Liver (tissue), 3 donors: ENCODE results near the gene ZNF689.

Experiments used
- EGR1 ChIP-seq, 2 donors: IDR thresholded peaks; 2 replicates each; pipeline ENCODE4 v1.6.1; 2016 to 2018; ENCODE audit warnings: antibody characterized with exemption in 2 of 2, low read depth in 2 of 2
- JUND ChIP-seq, 2 donors: IDR thresholded peaks; 2 replicates each; pipeline ENCODE4 v1.6.1; 2016; ENCODE audit warnings: antibody characterized with exemption in 2 of 2
- NR2F2 ChIP-seq: IDR thresholded peaks from 2 replicates; pipeline ENCODE4 v1.6.1; 2016; ENCODE audit warnings: antibody characterized with exemption
- SP1 ChIP-seq: IDR thresholded peaks from 2 replicates; pipeline ENCODE4 v1.6.1; 2018; ENCODE audit warnings: antibody characterized with exemption, mild to moderate bottlenecking
- TAF1 ChIP-seq: conservative IDR thresholded peaks from 2 replicates; pipeline ENCODE4 v1.6.1; 2016; ENCODE audit warnings: antibody characterized with exemption, mild to moderate bottlenecking
- TF ChIP-seq, protein P1 (sequence below): fragments of 150-350 bp; IDR thresholded peaks from 2 replicates; pipeline ENCODE4 v1.5.1; 2017; ENCODE audit warnings: improper control_type of control experiment, low read depth, low read length; ENCODE audit not compliant: missing input control
- TF ChIP-seq, protein P2 (sequence below): IDR thresholded peaks from 2 replicates; pipeline ENCODE4 v1.6.1; 2016; ENCODE audit warnings: antibody characterized with exemption
- TF ChIP-seq, protein P3 (sequence below): IDR thresholded peaks from 2 replicates; pipeline ENCODE4 v1.6.1; 2016; ENCODE audit warnings: antibody characterized with exemption, mild to moderate bottlenecking
- TF ChIP-seq, protein P4 (sequence below): IDR thresholded peaks from 2 replicates; pipeline ENCODE4 v1.6.1; 2016; ENCODE audit warnings: antibody characterized with exemption
- donor health status: healthy.
- donor health status: healthy.

GRCh38 chr16:30561089-30561816, 48.9 kb downstream of the ZNF689 start:
- TF ChIP-seq, protein P1, sequence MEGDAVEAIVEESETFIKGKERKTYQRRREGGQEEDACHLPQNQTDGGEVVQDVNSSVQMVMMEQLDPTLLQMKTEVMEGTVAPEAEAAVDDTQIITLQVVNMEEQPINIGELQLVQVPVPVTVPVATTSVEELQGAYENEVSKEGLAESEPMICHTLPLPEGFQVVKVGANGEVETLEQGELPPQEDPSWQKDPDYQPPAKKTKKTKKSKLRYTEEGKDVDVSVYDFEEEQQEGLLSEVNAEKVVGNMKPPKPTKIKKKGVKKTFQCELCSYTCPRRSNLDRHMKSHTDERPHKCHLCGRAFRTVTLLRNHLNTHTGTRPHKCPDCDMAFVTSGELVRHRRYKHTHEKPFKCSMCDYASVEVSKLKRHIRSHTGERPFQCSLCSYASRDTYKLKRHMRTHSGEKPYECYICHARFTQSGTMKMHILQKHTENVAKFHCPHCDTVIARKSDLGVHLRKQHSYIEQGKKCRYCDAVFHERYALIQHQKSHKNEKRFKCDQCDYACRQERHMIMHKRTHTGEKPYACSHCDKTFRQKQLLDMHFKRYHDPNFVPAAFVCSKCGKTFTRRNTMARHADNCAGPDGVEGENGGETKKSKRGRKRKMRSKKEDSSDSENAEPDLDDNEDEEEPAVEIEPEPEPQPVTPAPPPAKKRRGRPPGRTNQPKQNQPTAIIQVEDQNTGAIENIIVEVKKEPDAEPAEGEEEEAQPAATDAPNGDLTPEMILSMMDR: no peak
- TF ChIP-seq, protein P2, sequence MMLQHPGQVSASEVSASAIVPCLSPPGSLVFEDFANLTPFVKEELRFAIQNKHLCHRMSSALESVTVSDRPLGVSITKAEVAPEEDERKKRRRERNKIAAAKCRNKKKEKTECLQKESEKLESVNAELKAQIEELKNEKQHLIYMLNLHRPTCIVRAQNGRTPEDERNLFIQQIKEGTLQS: no peak
- TF ChIP-seq, protein P3, sequence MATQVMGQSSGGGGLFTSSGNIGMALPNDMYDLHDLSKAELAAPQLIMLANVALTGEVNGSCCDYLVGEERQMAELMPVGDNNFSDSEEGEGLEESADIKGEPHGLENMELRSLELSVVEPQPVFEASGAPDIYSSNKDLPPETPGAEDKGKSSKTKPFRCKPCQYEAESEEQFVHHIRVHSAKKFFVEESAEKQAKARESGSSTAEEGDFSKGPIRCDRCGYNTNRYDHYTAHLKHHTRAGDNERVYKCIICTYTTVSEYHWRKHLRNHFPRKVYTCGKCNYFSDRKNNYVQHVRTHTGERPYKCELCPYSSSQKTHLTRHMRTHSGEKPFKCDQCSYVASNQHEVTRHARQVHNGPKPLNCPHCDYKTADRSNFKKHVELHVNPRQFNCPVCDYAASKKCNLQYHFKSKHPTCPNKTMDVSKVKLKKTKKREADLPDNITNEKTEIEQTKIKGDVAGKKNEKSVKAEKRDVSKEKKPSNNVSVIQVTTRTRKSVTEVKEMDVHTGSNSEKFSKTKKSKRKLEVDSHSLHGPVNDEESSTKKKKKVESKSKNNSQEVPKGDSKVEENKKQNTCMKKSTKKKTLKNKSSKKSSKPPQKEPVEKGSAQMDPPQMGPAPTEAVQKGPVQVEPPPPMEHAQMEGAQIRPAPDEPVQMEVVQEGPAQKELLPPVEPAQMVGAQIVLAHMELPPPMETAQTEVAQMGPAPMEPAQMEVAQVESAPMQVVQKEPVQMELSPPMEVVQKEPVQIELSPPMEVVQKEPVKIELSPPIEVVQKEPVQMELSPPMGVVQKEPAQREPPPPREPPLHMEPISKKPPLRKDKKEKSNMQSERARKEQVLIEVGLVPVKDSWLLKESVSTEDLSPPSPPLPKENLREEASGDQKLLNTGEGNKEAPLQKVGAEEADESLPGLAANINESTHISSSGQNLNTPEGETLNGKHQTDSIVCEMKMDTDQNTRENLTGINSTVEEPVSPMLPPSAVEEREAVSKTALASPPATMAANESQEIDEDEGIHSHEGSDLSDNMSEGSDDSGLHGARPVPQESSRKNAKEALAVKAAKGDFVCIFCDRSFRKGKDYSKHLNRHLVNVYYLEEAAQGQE: no peak
- TF ChIP-seq TAF1 (no peak), SP1 (no peak), JUND (IDR thresholded peaks at IDR 0.05) (no peak), EGR1 (IDR thresholded peaks at IDR 0.05; ENCODE audit: low read depth in 2 of 2) (no peak), NR2F2 (no peak)
- TF ChIP-seq, protein P4, sequence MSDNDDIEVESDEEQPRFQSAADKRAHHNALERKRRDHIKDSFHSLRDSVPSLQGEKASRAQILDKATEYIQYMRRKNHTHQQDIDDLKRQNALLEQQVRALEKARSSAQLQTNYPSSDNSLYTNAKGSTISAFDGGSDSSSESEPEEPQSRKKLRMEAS: no peak
